ENCODE data around the gene SEMA3B. TPM values are rescaled to one million over a fixed set of nuclear protein-coding genes. Genes with fewer than 3 reads are reported as not detected.

The SEMA3B gene
- total and polyA plus RNA-seq, 2 experiments from 2014 or later, result 2.4 to 3.3 TPM

DNA sequence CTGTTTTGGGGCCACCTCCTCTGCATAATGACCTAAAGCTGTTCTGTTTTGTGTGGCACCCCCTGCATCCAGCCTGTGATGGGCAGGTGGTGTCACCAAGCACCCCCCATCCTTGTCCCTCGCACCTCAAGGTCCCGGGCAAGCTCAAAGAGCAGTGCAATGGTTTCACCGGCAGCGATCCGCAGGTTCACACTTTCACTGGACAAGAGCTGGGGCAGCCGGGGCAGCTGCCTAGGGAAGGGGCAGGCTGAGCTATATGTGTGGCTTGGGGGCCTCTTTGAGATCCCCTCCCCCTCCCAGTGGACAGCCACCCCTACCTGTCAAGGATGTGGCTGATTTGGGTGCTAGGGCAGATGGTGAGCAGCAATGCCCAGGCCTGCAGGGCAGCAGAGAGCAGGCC is 20.2 kb downstream of the SEMA3B start (continued):
- TF ChIP-seq, protein P1, sequence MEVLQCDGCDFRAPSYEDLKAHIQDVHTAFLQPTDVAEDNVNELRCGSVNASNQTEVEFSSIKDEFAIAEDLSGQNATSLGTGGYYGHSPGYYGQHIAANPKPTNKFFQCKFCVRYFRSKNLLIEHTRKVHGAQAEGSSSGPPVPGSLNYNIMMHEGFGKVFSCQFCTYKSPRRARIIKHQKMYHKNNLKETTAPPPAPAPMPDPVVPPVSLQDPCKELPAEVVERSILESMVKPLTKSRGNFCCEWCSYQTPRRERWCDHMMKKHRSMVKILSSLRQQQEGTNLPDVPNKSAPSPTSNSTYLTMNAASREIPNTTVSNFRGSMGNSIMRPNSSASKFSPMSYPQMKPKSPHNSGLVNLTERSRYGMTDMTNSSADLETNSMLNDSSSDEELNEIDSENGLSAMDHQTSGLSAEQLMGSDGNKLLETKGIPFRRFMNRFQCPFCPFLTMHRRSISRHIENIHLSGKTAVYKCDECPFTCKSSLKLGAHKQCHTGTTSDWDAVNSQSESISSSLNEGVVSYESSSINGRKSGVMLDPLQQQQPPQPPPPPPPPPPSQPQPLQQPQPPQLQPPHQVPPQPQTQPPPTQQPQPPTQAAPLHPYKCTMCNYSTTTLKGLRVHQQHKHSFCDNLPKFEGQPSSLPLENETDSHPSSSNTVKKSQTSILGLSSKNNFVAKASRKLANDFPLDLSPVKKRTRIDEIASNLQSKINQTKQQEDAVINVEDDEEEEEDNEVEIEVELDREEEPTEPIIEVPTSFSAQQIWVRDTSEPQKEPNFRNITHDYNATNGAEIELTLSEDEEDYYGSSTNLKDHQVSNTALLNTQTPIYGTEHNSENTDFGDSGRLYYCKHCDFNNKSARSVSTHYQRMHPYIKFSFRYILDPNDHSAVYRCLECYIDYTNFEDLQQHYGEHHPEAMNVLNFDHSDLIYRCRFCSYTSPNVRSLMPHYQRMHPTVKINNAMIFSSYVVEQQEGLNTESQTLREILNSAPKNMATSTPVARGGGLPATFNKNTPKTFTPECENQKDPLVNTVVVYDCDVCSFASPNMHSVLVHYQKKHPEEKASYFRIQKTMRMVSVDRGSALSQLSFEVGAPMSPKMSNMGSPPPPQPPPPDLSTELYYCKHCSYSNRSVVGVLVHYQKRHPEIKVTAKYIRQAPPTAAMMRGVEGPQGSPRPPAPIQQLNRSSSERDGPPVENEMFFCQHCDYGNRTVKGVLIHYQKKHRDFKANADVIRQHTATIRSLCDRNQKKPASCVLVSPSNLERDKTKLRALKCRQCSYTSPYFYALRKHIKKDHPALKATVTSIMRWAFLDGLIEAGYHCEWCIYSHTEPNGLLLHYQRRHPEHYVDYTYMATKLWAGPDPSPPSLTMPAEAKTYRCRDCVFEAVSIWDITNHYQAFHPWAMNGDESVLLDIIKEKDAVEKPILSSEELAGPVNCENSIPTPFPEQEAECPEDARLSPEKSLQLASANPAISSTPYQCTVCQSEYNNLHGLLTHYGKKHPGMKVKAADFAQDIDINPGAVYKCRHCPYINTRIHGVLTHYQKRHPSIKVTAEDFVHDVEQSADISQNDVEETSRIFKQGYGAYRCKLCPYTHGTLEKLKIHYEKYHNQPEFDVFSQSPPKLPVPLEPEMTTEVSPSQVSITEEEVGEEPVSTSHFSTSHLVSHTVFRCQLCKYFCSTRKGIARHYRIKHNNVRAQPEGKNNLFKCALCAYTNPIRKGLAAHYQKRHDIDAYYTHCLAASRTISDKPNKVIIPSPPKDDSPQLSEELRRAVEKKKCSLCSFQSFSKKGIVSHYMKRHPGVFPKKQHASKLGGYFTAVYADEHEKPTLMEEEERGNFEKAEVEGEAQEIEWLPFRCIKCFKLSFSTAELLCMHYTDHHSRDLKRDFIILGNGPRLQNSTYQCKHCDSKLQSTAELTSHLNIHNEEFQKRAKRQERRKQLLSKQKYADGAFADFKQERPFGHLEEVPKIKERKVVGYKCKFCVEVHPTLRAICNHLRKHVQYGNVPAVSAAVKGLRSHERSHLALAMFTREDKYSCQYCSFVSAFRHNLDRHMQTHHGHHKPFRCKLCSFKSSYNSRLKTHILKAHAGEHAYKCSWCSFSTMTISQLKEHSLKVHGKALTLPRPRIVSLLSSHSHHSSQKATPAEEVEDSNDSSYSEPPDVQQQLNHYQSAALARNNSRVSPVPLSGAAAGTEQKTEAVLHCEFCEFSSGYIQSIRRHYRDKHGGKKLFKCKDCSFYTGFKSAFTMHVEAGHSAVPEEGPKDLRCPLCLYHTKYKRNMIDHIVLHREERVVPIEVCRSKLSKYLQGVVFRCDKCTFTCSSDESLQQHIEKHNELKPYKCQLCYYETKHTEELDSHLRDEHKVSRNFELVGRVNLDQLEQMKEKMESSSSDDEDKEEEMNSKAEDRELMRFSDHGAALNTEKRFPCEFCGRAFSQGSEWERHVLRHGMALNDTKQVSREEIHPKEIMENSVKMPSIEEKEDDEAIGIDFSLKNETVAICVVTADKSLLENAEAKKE (CRISPR knock-in tag; IDR thresholded peaks at IDR 0.05), result no peak
- no peak for TF ChIP-seq STAT1 (IDR thresholded peaks at IDR 0.05; ENCODE audit: unreplicated experiment)
- no peak for TF ChIP-seq CTCF (conservative IDR thresholded peaks at IDR 0.05; ENCODE audit: low read depth in 2 of 2)
- no peak for TF ChIP-seq EZH2 (IDR thresholded peaks at IDR 0.05; ENCODE audit: low read depth, unreplicated experiment)
- TF ChIP-seq JUNB (IDR thresholded peaks at IDR 0.05; ENCODE audit: unreplicated experiment), result no peak
- no peak for TF ChIP-seq EZH2phosphoT487 (IDR thresholded peaks at IDR 0.05; ENCODE audit: unreplicated experiment)
- TF ChIP-seq CREB1 (CRISPR knock-in tag; IDR thresholded peaks at IDR 0.05; ENCODE audit: low read depth), result no peak

DNA sequence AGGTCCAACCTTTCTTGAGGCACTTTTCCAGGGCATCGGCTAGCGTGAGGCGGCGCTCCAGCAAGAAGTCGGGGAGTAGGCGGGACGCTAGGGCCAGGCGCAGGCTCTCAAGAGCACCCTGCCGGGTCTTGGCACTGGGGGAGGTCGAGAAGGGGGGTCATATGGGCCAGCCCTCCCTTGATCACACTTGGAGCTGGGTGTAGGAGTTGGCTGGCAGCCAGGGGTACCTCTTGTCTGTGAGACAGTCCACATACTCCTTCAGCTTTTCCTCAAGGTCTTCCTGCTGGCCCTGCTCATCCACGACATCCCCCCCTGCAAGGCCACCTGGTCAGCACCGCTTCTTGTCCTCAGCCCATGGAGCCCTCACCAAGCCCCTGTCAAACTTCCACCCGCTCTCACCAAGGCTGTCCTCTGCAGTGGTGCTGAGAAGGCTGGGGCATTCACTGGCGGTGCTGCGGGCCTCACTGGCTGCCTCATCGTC is 21.3 kb downstream of the SEMA3B start:
- TF ChIP-seq ZNF331 (CRISPR knock-in tag; IDR thresholded peaks at IDR 0.05; ENCODE audit: low read depth), result no peak
- TF ChIP-seq EZH2 (IDR thresholded peaks at IDR 0.05; ENCODE audit: low read depth, unreplicated experiment), result no peak
- no peak for TF ChIP-seq STAT1 (IDR thresholded peaks at IDR 0.05; ENCODE audit: unreplicated experiment)
- no peak for TF ChIP-seq NANOG (IDR thresholded peaks at IDR 0.05; ENCODE audit: borderline replicate concordance)
- Histone ChIP-seq H3K4me3 (no peak overlapping the region), H3K9me2 (ENCODE audit: insufficient read depth) (no peaks in the 10 kb centered on the region), H3K4me2 (no peak overlapping the region), H3K27ac (ENCODE audit: low read depth) (no peak overlapping the region), H3K4me1 (ENCODE audit: insufficient read depth) (peaks cover 5% of the 10 kb centered on the region), H2AFZ (no peak overlapping the region), H3K79me2 (replicated peaks; ENCODE audit: insufficient read depth) (peaks cover 17% of the 10 kb centered on the region), H3F3A (replicated peaks; ENCODE audit: low read depth) (0 out of 2 replicates have a peak, but pooled peaks cover 4% of the 10 kb centered on the region), H3K27me3 (ENCODE audit: insufficient read depth) (no peaks in the 10 kb centered on the region), H4K20me1 (replicated peaks; ENCODE audit: insufficient read depth) (no peaks in the 10 kb centered on the region; the same call in 1 of the 2 replicates), H3K36me3 (ENCODE audit: insufficient read depth) (peaks cover 11% of the 10 kb centered on the region)
- Mint-ChIP-seq H3K36me3 (ENCODE audit: low read depth) (peaks cover 47% of the 10 kb centered on the region), H3K9me3 (no peaks in the 10 kb centered on the region), H3K4me3 (peak overlapping the region; percentile 86; the same call in 2 of the 3 replicates), H3K27ac (no peak overlapping the region), H3K4me1 (peaks cover 11% of the 10 kb centered on the region), H3K27me3 (ENCODE audit: insufficient read depth, low read depth, poor library complexity) (peaks cover 8% of the 10 kb centered on the region)
- DNase-seq (ENCODE audit: low spot score), result no peak
- ATAC-seq, result no peak
